Measurements from ENCODE around the gene MAP3K14. TPM values are rescaled to one million over a fixed set of nuclear protein-coding genes. Genes with fewer than 3 reads are reported as not detected.

The MAP3K14 gene
- total RNA-seq, 1 experiment from 2014 or later = 16.8 TPM

DNA sequence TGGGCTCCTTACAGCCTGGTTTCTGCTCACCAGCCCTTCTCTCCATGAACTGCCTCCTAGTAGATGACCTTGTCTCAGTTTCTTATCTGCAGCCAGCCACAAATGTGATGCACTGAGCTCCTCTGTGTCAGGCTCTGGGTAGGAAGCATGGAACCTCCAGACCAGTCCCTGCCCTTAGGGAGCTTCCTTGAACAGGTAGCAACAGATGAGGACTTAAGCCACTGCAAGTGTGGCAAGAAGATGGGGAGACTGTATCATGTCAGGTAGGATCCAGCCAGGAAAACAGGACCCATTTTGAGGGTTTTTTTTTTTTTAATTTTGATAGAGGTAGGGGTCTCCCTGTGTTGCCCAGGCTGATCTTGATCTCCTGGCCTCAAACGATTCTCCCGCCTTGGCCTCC, 5.3 kb upstream of the MAP3K14 start:
- Histone ChIP-seq H3K9me2 (replicated peaks; ENCODE audit: low read length) (no peaks in the 10 kb centered on the region), H3K79me2 (ENCODE audit: low read length) (0 out of 2 replicates have a peak, but pooled peaks cover 9% of the 10 kb centered on the region), H3K36me3 (ENCODE audit: low read depth, low read length) (no peaks in the 10 kb centered on the region), H3K9ac (ENCODE audit: low read length) (peak overlapping the region; percentile 70; the same call in 1 of the 2 replicates), H3K27me3 (ENCODE audit: low read length) (no peaks in the 10 kb centered on the region), H3K27ac (ENCODE audit: low read length) (peak overlapping the region; percentile 94), H3K4me1 (ENCODE audit: insufficient read depth, low read length) (peaks cover 47% of the 10 kb centered on the region), H3K4me2 (ENCODE audit: low read length) (peak overlapping the region; percentile 73), H3F3A (ENCODE audit: low read length, unreplicated experiment) (peaks cover 34% of the 10 kb centered on the region), H3K4me3 (ENCODE audit: low read length) (no peak overlapping the region), H2AFZ (ENCODE audit: low read length) (no peak overlapping the region), H3K9me3 (ENCODE audit: low read length) (no peaks in the 10 kb centered on the region), H4K20me1 (ENCODE audit: low read length) (no peaks in the 10 kb centered on the region)
- CTCF ChIA-PET = no interaction called here
- no peak for ATAC-seq
- BruUV-seq (replicated peaks) = no TSS peak
- intact Hi-C loops (cut with micrococcal nuclease) = no loop called here
- DNase-seq = no peak
- TF ChIP-seq, protein P1, sequence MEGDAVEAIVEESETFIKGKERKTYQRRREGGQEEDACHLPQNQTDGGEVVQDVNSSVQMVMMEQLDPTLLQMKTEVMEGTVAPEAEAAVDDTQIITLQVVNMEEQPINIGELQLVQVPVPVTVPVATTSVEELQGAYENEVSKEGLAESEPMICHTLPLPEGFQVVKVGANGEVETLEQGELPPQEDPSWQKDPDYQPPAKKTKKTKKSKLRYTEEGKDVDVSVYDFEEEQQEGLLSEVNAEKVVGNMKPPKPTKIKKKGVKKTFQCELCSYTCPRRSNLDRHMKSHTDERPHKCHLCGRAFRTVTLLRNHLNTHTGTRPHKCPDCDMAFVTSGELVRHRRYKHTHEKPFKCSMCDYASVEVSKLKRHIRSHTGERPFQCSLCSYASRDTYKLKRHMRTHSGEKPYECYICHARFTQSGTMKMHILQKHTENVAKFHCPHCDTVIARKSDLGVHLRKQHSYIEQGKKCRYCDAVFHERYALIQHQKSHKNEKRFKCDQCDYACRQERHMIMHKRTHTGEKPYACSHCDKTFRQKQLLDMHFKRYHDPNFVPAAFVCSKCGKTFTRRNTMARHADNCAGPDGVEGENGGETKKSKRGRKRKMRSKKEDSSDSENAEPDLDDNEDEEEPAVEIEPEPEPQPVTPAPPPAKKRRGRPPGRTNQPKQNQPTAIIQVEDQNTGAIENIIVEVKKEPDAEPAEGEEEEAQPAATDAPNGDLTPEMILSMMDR (conservative IDR thresholded peaks at IDR 0.05; ENCODE audit: low read depth, low read length) = no peak
- no peak for TF ChIP-seq EZH2phosphoT487 (IDR thresholded peaks at IDR 0.05; ENCODE audit: borderline replicate concordance, low read length)
- TF ChIP-seq EZH2 (IDR thresholded peaks at IDR 0.05; ENCODE audit: low read length, unreplicated experiment) = no peak
- POLR2A ChIA-PET (ENCODE audit: unreplicated experiment) = interaction anchor here (1.0 kb wide), 1 partner anchor 10 kb away, joined by 3 read pairs; no protein-coding TSS in a partner anchor

DNA sequence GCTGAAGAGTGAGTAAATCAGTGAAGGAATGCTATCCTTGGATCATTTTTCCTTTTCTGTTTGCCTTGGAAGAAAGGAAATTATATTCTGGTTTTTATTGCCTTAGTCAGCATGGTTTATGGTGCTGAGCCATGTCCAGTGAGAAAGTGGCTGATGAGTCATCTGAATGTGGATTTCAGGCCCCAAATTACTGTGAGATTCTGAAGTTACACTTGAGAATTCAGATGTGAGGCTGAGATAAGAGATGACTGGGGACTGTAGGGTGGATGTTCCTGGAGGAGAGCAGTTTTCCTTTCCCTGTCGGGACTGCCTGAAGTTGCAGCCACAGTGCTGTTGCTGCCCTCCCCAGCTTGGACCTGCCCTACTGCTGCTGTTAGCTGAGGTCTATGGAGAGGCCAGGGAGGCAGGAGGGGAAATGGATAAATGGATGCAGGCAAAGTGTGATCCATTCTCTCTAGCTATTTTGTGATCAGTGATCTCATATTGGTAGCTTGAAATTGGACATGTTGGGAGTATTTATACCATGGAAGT, 4.2 kb upstream of the MAP3K14 start:
- CTCF ChIA-PET = interaction anchor here (1.2 kb wide), 1 partner anchor 44 kb away, joined by 3 read pairs; no protein-coding TSS in a partner anchor
- Histone ChIP-seq H3K4me1 (ENCODE audit: insufficient read depth, low read length) (peaks cover 47% of the 10 kb centered on the region), H4K20me1 (ENCODE audit: low read length) (peaks cover 4% of the 10 kb centered on the region), H2AFZ (ENCODE audit: low read length) (no peak overlapping the region), H3K4me3 (ENCODE audit: low read length) (peak overlapping the region; percentile 57; the same call in 1 of the 2 replicates), H3K27ac (ENCODE audit: low read length) (peak overlapping the region; percentile 94), H3K9ac (ENCODE audit: low read length) (peak overlapping the region; percentile 94), H3K36me3 (ENCODE audit: low read depth, low read length) (no peaks in the 10 kb centered on the region), H3K27me3 (ENCODE audit: low read length) (no peaks in the 10 kb centered on the region), H3F3A (ENCODE audit: low read length, unreplicated experiment) (peaks cover 34% of the 10 kb centered on the region), H3K9me2 (replicated peaks; ENCODE audit: low read length) (no peaks in the 10 kb centered on the region), H3K9me3 (ENCODE audit: low read length) (no peaks in the 10 kb centered on the region), H3K79me2 (ENCODE audit: low read length) (peaks cover 15% of the 10 kb centered on the region), H3K4me2 (ENCODE audit: low read length) (peak overlapping the region; percentile 92)
- TF ChIP-seq EZH2 (IDR thresholded peaks at IDR 0.05; ENCODE audit: low read length, unreplicated experiment) = no peak
- TF ChIP-seq, protein P1 (conservative IDR thresholded peaks at IDR 0.05; ENCODE audit: low read depth, low read length) = peak; percentile 17; the same call in 1 of the 2 replicates
- intact Hi-C loops (cut with micrococcal nuclease) = loop anchor here (1.0 to 2.0 kb wide), 2 partner anchors 27 to 64 kb away; no protein-coding TSS in a partner anchor
- ATAC-seq (peak; percentile 39), DNase-seq (peak; percentile 100)
- POLR2A ChIA-PET (ENCODE audit: unreplicated experiment) = no interaction called here
- TSS peak; percentile 35 for BruUV-seq (replicated peaks)

DNA sequence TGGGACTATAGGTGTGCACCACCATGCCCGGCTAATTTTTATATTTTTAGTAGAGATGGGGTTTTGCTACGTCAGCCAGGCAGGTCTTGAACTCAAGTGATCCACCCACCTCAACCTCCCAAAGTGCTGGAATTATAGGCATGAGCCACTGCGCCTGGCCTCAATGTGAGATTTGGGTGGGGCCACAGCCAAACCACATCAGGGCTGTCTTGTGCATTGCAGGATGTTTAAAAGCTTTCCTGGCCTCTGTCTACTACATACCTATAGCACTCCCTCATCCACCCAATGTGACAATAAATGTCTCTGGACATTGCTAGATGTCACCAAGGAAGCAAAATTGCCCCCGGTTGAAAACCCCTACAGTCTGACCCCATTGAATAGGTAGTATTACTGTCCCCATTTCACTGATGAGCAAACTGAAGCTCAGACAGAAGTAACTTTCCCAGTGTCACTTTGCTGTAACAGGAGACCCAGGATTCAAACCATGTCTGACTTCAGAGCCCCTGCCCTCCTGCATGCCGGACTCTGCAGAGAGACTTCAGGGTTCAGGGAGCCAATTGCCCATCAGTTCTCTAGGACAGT, 3.6 kb upstream of the MAP3K14 start:
- Histone ChIP-seq H3K9ac (ENCODE audit: low read length) (peak overlapping the region; percentile 94), H3K4me3 (ENCODE audit: low read length) (peak overlapping the region; percentile 57), H3F3A (ENCODE audit: low read length, unreplicated experiment) (peaks cover 34% of the 10 kb centered on the region), H2AFZ (ENCODE audit: low read length) (no peak overlapping the region), H3K27me3 (ENCODE audit: low read length) (no peaks in the 10 kb centered on the region), H3K36me3 (ENCODE audit: low read depth, low read length) (no peaks in the 10 kb centered on the region), H3K9me2 (replicated peaks; ENCODE audit: low read length) (no peaks in the 10 kb centered on the region), H3K27ac (ENCODE audit: low read length) (peak overlapping the region; percentile 94), H3K9me3 (ENCODE audit: low read length) (no peaks in the 10 kb centered on the region), H3K4me2 (ENCODE audit: low read length) (peak overlapping the region; percentile 92), H4K20me1 (ENCODE audit: low read length) (peaks cover 9% of the 10 kb centered on the region), H3K4me1 (ENCODE audit: insufficient read depth, low read length) (peaks cover 50% of the 10 kb centered on the region), H3K79me2 (ENCODE audit: low read length) (peaks cover 20% of the 10 kb centered on the region)
- intact Hi-C loops (cut with micrococcal nuclease) = loop anchor here (2.0 kb wide), 1 partner anchor 64 kb away; no protein-coding TSS in a partner anchor
- CTCF ChIA-PET = interaction anchor here (0.5 to 1.3 kb wide), 4 partner anchors 13 to 109 kb away, joined by 3 to 5 read pairs (median 4); no protein-coding TSS in a partner anchor
- no TSS peak for BruUV-seq (replicated peaks)
- ATAC-seq (peak; percentile 40), DNase-seq (peak; percentile 97)
- TF ChIP-seq EZH2 (IDR thresholded peaks at IDR 0.05; ENCODE audit: low read length, unreplicated experiment) (no peak), EZH2phosphoT487 (IDR thresholded peaks at IDR 0.05; ENCODE audit: borderline replicate concordance, low read length) (no peak)
- TF ChIP-seq, protein P1 (conservative IDR thresholded peaks at IDR 0.05; ENCODE audit: low read depth, low read length) = no peak
- POLR2A ChIA-PET (ENCODE audit: unreplicated experiment) = interaction anchor here (1.2 kb wide), 1 partner anchor 51 kb away, joined by 15 read pairs; no protein-coding TSS in a partner anchor
